ENCODE data around the gene CNMD.

Gene CNMD

DNA sequence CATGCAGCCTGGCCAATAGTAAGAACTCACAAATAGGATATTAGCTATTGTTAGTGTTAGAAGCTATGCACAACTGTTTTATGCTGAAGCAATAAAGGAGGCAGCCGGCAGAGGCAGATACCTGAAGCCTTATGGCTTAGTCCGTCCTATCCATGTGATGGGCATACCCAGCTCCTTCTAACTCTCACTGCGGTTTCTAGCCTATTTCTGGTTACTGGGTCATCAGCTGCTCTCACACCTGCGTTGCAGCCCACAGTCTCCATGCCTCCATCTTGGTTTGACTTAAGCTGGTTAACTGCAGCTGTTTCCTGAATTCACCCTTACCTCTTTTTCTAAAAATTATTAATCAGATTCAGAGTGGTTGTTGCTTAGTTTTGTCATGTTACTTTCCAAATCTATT, 40.5 kb upstream of the CNMD start:
- no peak for TF ChIP-seq TAF1 (IDR thresholded peaks at IDR 0.05; ENCODE audit: borderline replicate concordance, insufficient read depth, low read length)
- TF ChIP-seq POLR2AphosphoS5 (IDR thresholded peaks at IDR 0.05; ENCODE audit: low read depth, low read length), result no peak
- TF ChIP-seq SIN3A (IDR thresholded peaks at IDR 0.05; ENCODE audit: borderline replicate concordance, insufficient read depth, low read length), result no peak
- TF ChIP-seq FOXP2 (optimal IDR thresholded peaks at IDR 0.05; ENCODE audit: borderline replicate concordance, extremely low read depth, extremely low read length, insufficient read depth), result no peak
- TF ChIP-seq, protein P1, sequence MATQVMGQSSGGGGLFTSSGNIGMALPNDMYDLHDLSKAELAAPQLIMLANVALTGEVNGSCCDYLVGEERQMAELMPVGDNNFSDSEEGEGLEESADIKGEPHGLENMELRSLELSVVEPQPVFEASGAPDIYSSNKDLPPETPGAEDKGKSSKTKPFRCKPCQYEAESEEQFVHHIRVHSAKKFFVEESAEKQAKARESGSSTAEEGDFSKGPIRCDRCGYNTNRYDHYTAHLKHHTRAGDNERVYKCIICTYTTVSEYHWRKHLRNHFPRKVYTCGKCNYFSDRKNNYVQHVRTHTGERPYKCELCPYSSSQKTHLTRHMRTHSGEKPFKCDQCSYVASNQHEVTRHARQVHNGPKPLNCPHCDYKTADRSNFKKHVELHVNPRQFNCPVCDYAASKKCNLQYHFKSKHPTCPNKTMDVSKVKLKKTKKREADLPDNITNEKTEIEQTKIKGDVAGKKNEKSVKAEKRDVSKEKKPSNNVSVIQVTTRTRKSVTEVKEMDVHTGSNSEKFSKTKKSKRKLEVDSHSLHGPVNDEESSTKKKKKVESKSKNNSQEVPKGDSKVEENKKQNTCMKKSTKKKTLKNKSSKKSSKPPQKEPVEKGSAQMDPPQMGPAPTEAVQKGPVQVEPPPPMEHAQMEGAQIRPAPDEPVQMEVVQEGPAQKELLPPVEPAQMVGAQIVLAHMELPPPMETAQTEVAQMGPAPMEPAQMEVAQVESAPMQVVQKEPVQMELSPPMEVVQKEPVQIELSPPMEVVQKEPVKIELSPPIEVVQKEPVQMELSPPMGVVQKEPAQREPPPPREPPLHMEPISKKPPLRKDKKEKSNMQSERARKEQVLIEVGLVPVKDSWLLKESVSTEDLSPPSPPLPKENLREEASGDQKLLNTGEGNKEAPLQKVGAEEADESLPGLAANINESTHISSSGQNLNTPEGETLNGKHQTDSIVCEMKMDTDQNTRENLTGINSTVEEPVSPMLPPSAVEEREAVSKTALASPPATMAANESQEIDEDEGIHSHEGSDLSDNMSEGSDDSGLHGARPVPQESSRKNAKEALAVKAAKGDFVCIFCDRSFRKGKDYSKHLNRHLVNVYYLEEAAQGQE (IDR thresholded peaks at IDR 0.05; ENCODE audit: insufficient read depth in 1 of 2, low read depth in 2 of 2, low read length in 2 of 2), result no peak

DNA sequence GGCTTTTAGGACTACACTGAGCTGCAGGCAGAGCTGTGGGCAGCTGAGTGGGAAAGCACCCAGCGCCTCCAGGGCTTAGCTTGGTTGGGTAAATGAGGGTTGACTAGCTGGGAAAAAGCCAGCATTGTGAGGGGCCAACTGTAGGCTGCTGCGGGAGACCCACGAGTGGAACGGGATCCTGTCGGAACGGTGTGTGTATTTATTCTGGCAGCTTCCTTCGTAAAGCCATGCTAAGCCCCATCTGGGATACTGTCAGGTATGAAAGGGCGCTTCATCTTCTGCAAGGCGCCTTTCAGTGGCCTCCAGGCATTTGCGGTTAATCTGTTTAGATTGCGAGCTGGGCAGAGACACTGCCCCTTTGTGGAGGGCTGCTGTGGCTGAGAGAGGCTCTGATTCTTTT, 39.5 kb upstream of the CNMD start:
- TF ChIP-seq FOXP2 (optimal IDR thresholded peaks at IDR 0.05; ENCODE audit: borderline replicate concordance, extremely low read depth, extremely low read length, insufficient read depth) (no peak), POLR2AphosphoS5 (IDR thresholded peaks at IDR 0.05; ENCODE audit: low read depth, low read length) (no peak), SIN3A (IDR thresholded peaks at IDR 0.05; ENCODE audit: borderline replicate concordance, insufficient read depth, low read length) (no peak), TAF1 (IDR thresholded peaks at IDR 0.05; ENCODE audit: borderline replicate concordance, insufficient read depth, low read length) (no peak)
- TF ChIP-seq, protein P1 (IDR thresholded peaks at IDR 0.05; ENCODE audit: insufficient read depth in 1 of 2, low read depth in 2 of 2, low read length in 2 of 2), result no peak

DNA sequence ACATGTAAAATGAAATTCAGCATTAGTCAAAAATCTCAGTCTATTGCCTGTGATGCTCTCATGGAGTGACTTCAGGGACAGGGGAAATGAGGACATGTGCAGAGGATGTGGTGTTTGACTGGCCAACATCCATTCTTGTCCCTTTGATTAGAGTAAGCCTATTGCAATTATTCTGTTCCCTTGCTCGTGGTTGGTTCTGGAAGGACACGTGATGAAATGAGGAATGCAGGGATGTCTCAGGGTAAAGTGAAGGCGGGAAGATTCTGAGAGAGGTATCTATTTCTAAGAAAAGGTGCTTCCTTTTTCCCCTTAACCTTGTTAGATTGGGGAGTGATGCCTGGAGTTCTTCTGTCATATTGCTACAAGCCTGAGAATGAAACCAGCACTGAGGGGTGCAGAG, 37.1 kb upstream of the CNMD start:
- no peak for TF ChIP-seq FOXP2 (optimal IDR thresholded peaks at IDR 0.05; ENCODE audit: borderline replicate concordance, extremely low read depth, extremely low read length, insufficient read depth)
- no peak for TF ChIP-seq POLR2AphosphoS5 (IDR thresholded peaks at IDR 0.05; ENCODE audit: low read depth, low read length)
- TF ChIP-seq TAF1 (IDR thresholded peaks at IDR 0.05; ENCODE audit: borderline replicate concordance, insufficient read depth, low read length), result no peak
- no peak for TF ChIP-seq SIN3A (IDR thresholded peaks at IDR 0.05; ENCODE audit: borderline replicate concordance, insufficient read depth, low read length)
- TF ChIP-seq, protein P1 (IDR thresholded peaks at IDR 0.05; ENCODE audit: insufficient read depth in 1 of 2, low read depth in 2 of 2, low read length in 2 of 2), result no peak

DNA sequence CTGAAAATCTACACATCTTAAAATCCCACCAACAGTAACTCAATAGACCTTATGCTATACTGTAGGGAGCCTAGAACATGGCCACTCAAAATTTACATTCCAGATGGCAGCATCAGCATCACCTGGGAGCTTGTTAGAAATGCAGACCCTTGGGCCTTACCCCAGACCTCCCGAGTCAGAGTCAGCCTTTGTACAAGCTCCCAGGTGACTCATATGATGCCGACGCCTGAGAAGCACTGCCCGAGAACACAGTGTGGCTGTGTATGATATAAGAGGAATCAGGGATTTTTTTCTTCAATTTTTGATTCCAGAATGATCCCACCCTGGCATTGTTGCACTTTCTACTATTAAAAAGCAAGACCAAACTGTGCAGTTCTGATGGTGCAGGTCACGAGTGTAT, 35.9 kb upstream of the CNMD start:
- no peak for TF ChIP-seq SIN3A (IDR thresholded peaks at IDR 0.05; ENCODE audit: borderline replicate concordance, insufficient read depth, low read length)
- TF ChIP-seq, protein P1 (IDR thresholded peaks at IDR 0.05; ENCODE audit: insufficient read depth in 1 of 2, low read depth in 2 of 2, low read length in 2 of 2), result no peak
- no peak for TF ChIP-seq TAF1 (IDR thresholded peaks at IDR 0.05; ENCODE audit: borderline replicate concordance, insufficient read depth, low read length)
- no peak for TF ChIP-seq FOXP2 (optimal IDR thresholded peaks at IDR 0.05; ENCODE audit: borderline replicate concordance, extremely low read depth, extremely low read length, insufficient read depth)
- no peak for TF ChIP-seq POLR2AphosphoS5 (IDR thresholded peaks at IDR 0.05; ENCODE audit: low read depth, low read length)
